ENCODE results near the gene SOX5. TPM values are rescaled to one million over a fixed set of nuclear protein-coding genes. Genes with fewer than 3 reads are reported as not detected.

SOX5 gene
- total RNA-seq, 1 donor from 2014 or later = 20.1 TPM

- H3K36me3 ChIP-seq = no peaks in the 10 kb centered on the region
- H3K4me1 ChIP-seq = no peaks in the 10 kb centered on the region
- no peaks in the 10 kb centered on the region for H3K9me3 ChIP-seq
- TF ChIP-seq CTCF (IDR thresholded peaks at IDR 0.05) = no peak
- H3K27me3 ChIP-seq = no peaks in the 10 kb centered on the region
- no peak for DNase-seq
- no peak overlapping the region for H3K27ac ChIP-seq
- intact Hi-C loops (cut with DNase I) = no loop called here
- no peak overlapping the region for H3K4me3 ChIP-seq
- ATAC-seq = no peak
These were observed 408.9 kb downstream of the SOX5 start for GRCh38 chr12:23540572-23540971.

- Histone ChIP-seq H3K27me3 (no peaks in the 10 kb centered on the region), H3K4me1 (no peaks in the 10 kb centered on the region), H3K36me3 (no peaks in the 10 kb centered on the region), H3K9me3 (no peaks in the 10 kb centered on the region), H3K27ac (no peak overlapping the region), H3K4me3 (no peak overlapping the region)
- intact Hi-C loops (cut with DNase I) = no loop called here
- TF ChIP-seq CTCF (IDR thresholded peaks at IDR 0.05) = no peak
- ATAC-seq = no peak
- DNase-seq = no peak
These were observed 413.2 kb downstream of the SOX5 start for GRCh38 chr12:23536293-23536692.

- no peaks in the 10 kb centered on the region for H3K36me3 ChIP-seq
- no peak for TF ChIP-seq CTCF (IDR thresholded peaks at IDR 0.05)
- no peak overlapping the region for H3K4me3 ChIP-seq
- H3K4me1 ChIP-seq = no peaks in the 10 kb centered on the region
- no peak for DNase-seq
- ATAC-seq = no peak
- intact Hi-C loops (cut with DNase I) = no loop called here
- H3K27me3 ChIP-seq = no peaks in the 10 kb centered on the region
- H3K27ac ChIP-seq = no peak overlapping the region
- no peaks in the 10 kb centered on the region for H3K9me3 ChIP-seq
These were observed 414.0 kb downstream of the SOX5 start for GRCh38 chr12:23535441-23535840.

DNA sequence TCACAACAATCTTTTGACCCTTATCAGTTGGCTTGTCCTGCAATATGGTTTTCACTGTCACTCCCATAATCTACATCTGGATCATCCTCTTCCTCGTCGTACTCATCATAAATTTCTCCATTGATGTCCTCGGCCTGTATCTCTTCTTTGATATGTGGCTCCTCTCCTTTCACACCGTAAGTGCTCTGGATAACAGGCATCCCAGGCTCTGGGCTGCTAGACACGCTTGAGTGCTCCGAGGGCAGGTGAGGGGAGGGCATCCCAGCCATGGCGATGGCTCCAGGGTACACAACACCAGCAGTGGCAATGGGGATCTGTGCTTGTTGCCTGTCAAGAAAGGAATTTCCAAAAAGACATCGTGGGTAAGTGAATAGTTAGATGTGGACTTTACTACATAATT lies 415.3 kb downstream of the SOX5 start:
- DNase-seq (no peak), ATAC-seq (no peak)
- Histone ChIP-seq H3K4me1 (no peaks in the 10 kb centered on the region), H3K4me3 (no peak overlapping the region), H3K36me3 (no peaks in the 10 kb centered on the region), H3K27ac (no peak overlapping the region), H3K27me3 (no peaks in the 10 kb centered on the region), H3K9me3 (no peaks in the 10 kb centered on the region)
- intact Hi-C loops (cut with DNase I) = no loop called here
- TF ChIP-seq CTCF (IDR thresholded peaks at IDR 0.05) = no peak

DNA sequence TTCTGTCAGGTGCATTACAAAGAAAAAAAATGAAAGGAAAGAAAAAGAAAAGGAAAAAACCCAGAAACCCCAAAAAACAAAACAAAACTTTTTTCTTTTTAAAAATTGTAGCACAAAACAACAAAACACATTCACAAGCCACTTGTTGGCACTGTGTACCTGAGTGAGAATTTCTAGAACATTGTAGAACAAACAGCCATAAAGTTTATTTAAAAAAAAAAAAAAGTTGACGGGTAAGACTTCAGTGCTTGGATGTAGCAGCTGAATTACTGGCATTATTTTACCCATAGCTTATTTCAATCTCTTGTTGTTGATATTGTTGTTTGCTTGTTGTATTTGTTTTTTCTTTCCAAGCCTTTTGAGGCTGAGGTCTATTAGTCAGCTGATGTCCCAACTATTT lies 415.8 kb downstream of the SOX5 start:
- Histone ChIP-seq H3K9me3 (no peaks in the 10 kb centered on the region), H3K27me3 (no peaks in the 10 kb centered on the region), H3K27ac (no peak overlapping the region), H3K4me3 (no peak overlapping the region), H3K36me3 (no peaks in the 10 kb centered on the region), H3K4me1 (no peaks in the 10 kb centered on the region)
- intact Hi-C loops (cut with DNase I) = no loop called here
- TF ChIP-seq CTCF (IDR thresholded peaks at IDR 0.05) = no peak
- ATAC-seq = no peak
- no peak for DNase-seq

GRCh38 chr12:23533265-23533664 lies 416.2 kb downstream of the SOX5 start:
- no peaks in the 10 kb centered on the region for H3K27me3 ChIP-seq
- no peaks in the 10 kb centered on the region for H3K36me3 ChIP-seq
- H3K4me3 ChIP-seq = no peak overlapping the region
- H3K27ac ChIP-seq = no peak overlapping the region
- DNase-seq (no peak), ATAC-seq (no peak)
- no peak for TF ChIP-seq CTCF (IDR thresholded peaks at IDR 0.05)
- no peaks in the 10 kb centered on the region for H3K9me3 ChIP-seq
- intact Hi-C loops (cut with DNase I) = no loop called here
- no peaks in the 10 kb centered on the region for H3K4me1 ChIP-seq

All from upper lobe of right lung (tissue), 1 donor.